ENCODE measurements around the gene TMEM50A.
"Not testable (repeated sequence)": the region's sequence is repeated elsewhere in the genome, so short reads cannot be mapped to it uniquely, and the experiment has no call there.

DNA sequence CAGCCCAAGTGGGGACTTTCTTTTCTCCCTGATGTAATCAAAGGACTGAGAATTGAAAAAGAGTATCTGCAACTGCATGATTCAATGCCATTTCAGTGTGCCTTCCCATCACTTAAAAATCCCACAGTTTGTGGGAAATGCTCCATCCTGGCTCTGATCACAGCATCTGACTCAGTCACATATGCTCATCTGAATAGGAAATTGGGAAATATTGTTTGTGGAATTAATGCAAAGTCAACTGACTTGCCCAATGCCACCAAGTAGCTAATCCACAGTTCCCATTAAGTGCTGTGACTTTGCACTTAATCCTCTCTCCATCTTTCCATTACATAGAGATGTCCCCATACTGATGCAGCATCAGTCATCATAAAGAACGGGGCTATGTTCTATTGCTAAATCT is 45.0 kb downstream of the TMEM50A start:
- TF ChIP-seq, protein P1, sequence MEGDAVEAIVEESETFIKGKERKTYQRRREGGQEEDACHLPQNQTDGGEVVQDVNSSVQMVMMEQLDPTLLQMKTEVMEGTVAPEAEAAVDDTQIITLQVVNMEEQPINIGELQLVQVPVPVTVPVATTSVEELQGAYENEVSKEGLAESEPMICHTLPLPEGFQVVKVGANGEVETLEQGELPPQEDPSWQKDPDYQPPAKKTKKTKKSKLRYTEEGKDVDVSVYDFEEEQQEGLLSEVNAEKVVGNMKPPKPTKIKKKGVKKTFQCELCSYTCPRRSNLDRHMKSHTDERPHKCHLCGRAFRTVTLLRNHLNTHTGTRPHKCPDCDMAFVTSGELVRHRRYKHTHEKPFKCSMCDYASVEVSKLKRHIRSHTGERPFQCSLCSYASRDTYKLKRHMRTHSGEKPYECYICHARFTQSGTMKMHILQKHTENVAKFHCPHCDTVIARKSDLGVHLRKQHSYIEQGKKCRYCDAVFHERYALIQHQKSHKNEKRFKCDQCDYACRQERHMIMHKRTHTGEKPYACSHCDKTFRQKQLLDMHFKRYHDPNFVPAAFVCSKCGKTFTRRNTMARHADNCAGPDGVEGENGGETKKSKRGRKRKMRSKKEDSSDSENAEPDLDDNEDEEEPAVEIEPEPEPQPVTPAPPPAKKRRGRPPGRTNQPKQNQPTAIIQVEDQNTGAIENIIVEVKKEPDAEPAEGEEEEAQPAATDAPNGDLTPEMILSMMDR (conservative IDR thresholded peaks at IDR 0.05 in 1 of 2, IDR thresholded peaks at IDR 0.05 in 1 of 2; ENCODE audit: low read depth in 1 of 2, low read length in 2 of 2): not testable (repeated sequence)
- not testable (repeated sequence) for TF ChIP-seq EZH2 (IDR thresholded peaks at IDR 0.05; ENCODE audit: low read length, missing control alignments)

Data from fibroblast of lung (primary cell).